ENCODE results near the gene RAB21.
A peak's percentile ranks its signal among the peaks of the same experiment; 100 is the strongest.

The RAB21 gene, protein sequence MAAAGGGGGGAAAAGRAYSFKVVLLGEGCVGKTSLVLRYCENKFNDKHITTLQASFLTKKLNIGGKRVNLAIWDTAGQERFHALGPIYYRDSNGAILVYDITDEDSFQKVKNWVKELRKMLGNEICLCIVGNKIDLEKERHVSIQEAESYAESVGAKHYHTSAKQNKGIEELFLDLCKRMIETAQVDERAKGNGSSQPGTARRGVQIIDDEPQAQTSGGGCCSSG

DNA sequence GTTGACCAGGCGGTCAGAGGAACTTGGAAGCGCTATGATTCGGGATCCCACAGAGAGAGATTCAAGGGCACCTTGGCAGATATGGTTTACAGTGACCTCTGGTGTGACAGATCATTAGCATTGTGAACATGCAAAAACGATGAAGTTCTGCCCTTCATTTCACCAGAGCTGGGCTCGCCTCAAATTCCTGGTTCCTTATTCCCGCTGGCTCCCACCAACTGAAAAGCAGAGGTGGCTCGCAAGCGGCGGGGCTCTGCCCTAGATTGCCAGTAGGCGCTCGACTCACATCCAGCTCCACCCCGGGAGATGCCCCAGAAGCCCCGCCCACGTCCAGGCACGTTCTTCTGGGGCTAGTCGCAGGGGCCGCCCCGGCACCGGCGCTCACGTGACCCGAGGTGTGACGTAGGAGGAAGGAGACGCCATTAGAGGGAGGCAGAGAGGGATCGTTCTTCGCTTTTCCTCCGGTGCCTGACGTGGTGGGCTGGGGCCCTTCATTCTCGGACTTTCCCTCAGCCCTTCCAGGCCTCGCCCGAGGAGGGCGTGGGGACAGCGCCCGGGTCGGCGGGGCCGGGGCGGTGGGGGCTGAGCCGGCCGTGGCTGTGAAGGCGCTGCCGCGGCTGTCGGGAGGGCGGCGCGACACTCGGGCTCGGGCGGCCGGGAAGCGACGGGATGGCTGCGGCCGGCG is at the start of gene RAB21:
Gene RAB21, plus strand, starts transcription at position 403 of the 685 bp plus-strand sequence. Its CDS starts 267 bp downstream, at position 670.
- peak; percentile 90 for DNase-seq (ENCODE audit: low read depth)
- TF ChIP-seq, protein P1, sequence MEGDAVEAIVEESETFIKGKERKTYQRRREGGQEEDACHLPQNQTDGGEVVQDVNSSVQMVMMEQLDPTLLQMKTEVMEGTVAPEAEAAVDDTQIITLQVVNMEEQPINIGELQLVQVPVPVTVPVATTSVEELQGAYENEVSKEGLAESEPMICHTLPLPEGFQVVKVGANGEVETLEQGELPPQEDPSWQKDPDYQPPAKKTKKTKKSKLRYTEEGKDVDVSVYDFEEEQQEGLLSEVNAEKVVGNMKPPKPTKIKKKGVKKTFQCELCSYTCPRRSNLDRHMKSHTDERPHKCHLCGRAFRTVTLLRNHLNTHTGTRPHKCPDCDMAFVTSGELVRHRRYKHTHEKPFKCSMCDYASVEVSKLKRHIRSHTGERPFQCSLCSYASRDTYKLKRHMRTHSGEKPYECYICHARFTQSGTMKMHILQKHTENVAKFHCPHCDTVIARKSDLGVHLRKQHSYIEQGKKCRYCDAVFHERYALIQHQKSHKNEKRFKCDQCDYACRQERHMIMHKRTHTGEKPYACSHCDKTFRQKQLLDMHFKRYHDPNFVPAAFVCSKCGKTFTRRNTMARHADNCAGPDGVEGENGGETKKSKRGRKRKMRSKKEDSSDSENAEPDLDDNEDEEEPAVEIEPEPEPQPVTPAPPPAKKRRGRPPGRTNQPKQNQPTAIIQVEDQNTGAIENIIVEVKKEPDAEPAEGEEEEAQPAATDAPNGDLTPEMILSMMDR (IDR thresholded peaks at IDR 0.05; ENCODE audit: low read depth, low read length, missing control alignments): peak; percentile 20
- H3K4me3 ChIP-seq (ENCODE audit: low read depth, low read length): peak within 1 kb of the TSS; percentile 97
- in situ Hi-C loops (cut with HindIII; ENCODE audit: low sequenced_read_pairs): no loop called here

- no peak overlapping the region for H3K4me3 ChIP-seq (ENCODE audit: low read depth, low read length)
- in situ Hi-C loops (cut with HindIII; ENCODE audit: low sequenced_read_pairs): no loop called here
- DNase-seq (ENCODE audit: low read depth): no peak
- TF ChIP-seq, protein P1 (IDR thresholded peaks at IDR 0.05; ENCODE audit: low read depth, low read length, missing control alignments): no peak
Measured at GRCh38 chr12:71704920-71705319, 49.7 kb upstream of the RAB21 start.

GRCh38 chr12:71708658-71709057 is 46.0 kb upstream of the RAB21 start:
- H3K4me3 ChIP-seq (ENCODE audit: low read depth, low read length): no peak overlapping the region
- TF ChIP-seq, protein P1 (IDR thresholded peaks at IDR 0.05; ENCODE audit: low read depth, low read length, missing control alignments): no peak
- in situ Hi-C loops (cut with HindIII; ENCODE audit: low sequenced_read_pairs): no loop called here
- DNase-seq (ENCODE audit: low read depth): no peak

- in situ Hi-C loops (cut with HindIII; ENCODE audit: low sequenced_read_pairs): no loop called here
- TF ChIP-seq, protein P1 (IDR thresholded peaks at IDR 0.05; ENCODE audit: low read depth, low read length, missing control alignments): no peak
- no peak overlapping the region for H3K4me3 ChIP-seq (ENCODE audit: low read depth, low read length)
- DNase-seq (ENCODE audit: low read depth): peak; percentile 69
Measured at GRCh38 chr12:71710276-71711125, 44.2 kb upstream of the RAB21 start.

DNA sequence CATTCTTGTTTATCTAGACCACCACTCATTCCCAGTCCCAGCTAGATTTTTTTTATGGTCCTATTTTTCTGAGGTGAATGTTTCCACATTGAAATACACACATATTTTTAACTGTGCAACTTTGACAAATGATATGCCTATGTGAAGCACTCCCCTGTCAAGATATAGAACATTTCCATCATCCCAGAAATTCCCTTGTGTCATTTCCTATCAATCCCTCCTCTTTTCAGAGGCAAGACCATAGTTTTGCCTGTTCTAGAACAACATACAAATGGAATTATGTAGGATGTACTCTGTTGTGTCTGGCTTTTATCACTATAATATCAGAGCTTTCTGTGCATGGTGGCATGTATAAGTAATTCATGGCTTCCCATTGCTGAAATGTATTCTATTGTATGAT is 36.1 kb upstream of the RAB21 start:
- TF ChIP-seq, protein P1 (IDR thresholded peaks at IDR 0.05; ENCODE audit: low read depth, low read length, missing control alignments): no peak
- in situ Hi-C loops (cut with HindIII; ENCODE audit: low sequenced_read_pairs): loop anchor here (5.0 kb wide), 1 partner anchor 96 kb away; no protein-coding TSS in a partner anchor
- DNase-seq (ENCODE audit: low read depth): no peak
- no peak overlapping the region for H3K4me3 ChIP-seq (ENCODE audit: low read depth, low read length)

GRCh38 chr12:71719647-71720370 is 34.9 kb upstream of the RAB21 start:
- TF ChIP-seq, protein P1 (IDR thresholded peaks at IDR 0.05; ENCODE audit: low read depth, low read length, missing control alignments): no peak
- no peak for DNase-seq (ENCODE audit: low read depth)
- in situ Hi-C loops (cut with HindIII; ENCODE audit: low sequenced_read_pairs): loop anchor here (5.0 kb wide), 1 partner anchor 98 kb away; no protein-coding TSS in a partner anchor
- no peak overlapping the region for H3K4me3 ChIP-seq (ENCODE audit: low read depth, low read length)
